ENCODE results near the gene CDKAL1. TPM values are rescaled to one million over a fixed set of nuclear protein-coding genes. Genes with fewer than 3 reads are reported as not detected.
"Not testable (repeated sequence)": the region's sequence is repeated elsewhere in the genome, so short reads cannot be mapped to it uniquely, and the experiment has no call there.

The CDKAL1 gene
- total and polyA plus RNA-seq, 4 donors: 3.0 to 21.7 (median 9.4) TPM

DNA sequence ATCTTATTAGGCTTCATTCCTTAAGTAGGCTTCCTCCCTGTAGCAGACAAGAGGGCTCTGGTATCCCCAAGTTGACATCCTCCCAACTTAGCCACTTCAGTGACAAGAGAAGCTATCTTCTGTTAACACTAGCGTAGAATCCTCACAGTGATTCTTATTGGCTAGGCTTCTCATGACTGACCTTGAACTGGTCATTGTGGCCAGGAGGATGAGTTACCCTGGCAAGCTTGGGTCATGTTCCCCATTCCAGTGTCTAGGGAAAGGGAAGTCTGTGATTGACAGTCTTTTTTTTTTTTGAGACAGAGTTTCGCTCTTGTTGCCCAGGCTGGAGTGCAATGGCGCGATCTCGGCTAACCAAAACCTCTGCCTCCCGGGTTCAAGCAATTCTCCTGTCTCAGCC, 7.1 kb downstream of the CDKAL1 start:
- DNase-seq: no peak
- Histone ChIP-seq H3K36me3 (ENCODE audit: control insufficient read depth in 1 of 2, insufficient read depth in 2 of 2, low read length in 1 of 2) (no peaks in the 10 kb centered on the region), H3K27me3 (ENCODE audit: control insufficient read depth in 1 of 2, insufficient read depth in 2 of 2, low read length in 1 of 2) (no peaks in the 10 kb centered on the region), H3K4me3 (ENCODE audit: low read length in 2 of 2) (no peak overlapping the region), H3K4me1 (ENCODE audit: control insufficient read depth in 1 of 2, insufficient read depth in 2 of 2, low read length in 2 of 2) (no peaks in the 10 kb centered on the region), H3K9me3 (ENCODE audit: control insufficient read depth, low read length) (no peaks in the 10 kb centered on the region), H3K27ac (ENCODE audit: low read depth in 1 of 2, low read length in 2 of 2) (no peak overlapping the region)
- intact Hi-C loops (cut with DNase I): no loop called here
- no peak for ATAC-seq (ENCODE audit: low FRiP score)
- WGBS, 2 donors: 97% methylated on average over 6 of the region's 6 CpGs

DNA sequence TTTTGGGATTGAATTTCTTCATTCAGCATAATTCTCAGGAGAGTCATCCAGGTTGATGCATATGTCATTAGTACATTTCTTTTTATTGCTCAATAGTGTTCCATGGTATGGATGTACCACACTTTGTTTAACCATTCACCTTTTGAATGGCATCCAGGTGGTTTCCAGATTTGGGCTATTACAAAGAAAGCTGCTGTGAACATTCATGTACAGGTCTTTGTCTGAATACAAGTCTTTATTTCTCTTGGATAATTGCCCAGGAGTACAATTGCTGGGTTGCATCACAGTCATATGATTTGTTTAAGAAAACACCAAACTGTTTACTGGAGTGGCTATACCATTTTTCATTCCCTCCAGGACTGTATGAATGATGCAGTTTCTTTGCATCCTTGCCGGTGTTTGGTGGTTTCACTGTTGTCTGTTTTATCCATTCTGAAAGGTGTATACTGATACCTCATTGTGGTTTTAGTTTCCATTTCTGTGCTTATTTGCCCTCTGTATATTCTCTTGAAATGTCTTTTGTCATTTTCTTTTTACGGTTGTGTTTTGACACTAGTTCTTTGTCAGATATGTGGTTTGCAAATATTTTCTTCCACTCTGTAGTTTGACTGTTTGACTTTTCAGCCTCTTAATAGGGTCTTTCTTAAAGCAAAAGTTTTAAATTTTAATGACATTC, 8.8 kb downstream of the CDKAL1 start:
- Histone ChIP-seq H3K9me3 (ENCODE audit: control insufficient read depth, low read length) (no peaks in the 10 kb centered on the region), H3K36me3 (ENCODE audit: control insufficient read depth in 1 of 2, insufficient read depth in 2 of 2, low read length in 1 of 2) (no peaks in the 10 kb centered on the region), H3K27me3 (ENCODE audit: control insufficient read depth in 1 of 2, insufficient read depth in 2 of 2, low read length in 1 of 2) (no peaks in the 10 kb centered on the region), H3K27ac (ENCODE audit: low read depth in 1 of 2, low read length in 2 of 2) (no peak overlapping the region), H3K4me1 (ENCODE audit: control insufficient read depth in 1 of 2, insufficient read depth in 2 of 2, low read length in 2 of 2) (no peaks in the 10 kb centered on the region), H3K4me3 (ENCODE audit: low read length in 2 of 2) (no peak overlapping the region)
- 71 to 78% methylated on average over 2 of the region's 2 CpGs for WGBS, 2 donors
- DNase-seq (no peak), ATAC-seq (ENCODE audit: low FRiP score) (no peak)
- intact Hi-C loops (cut with DNase I): no loop called here

DNA sequence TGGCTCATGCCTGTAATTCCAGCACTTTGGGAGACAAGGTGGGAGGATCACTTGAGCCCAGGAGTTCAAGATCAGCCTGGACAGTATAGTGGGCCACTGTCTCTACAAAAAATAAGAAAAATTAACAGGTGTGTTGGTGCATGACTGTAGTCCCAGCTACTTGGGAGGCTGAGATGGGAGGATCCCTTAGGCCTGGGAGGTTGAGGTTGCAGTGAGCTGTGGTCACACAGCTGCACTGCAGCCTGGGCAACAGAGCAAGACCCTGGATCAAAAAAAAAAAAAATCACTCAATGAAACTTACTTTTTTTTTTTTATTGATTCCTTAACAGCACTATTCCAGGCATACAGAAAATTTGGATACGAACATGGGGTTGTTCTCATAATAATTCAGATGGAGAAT, 14.0 kb downstream of the CDKAL1 start:
- no peaks in the 10 kb centered on the region for H3K9me3 ChIP-seq (ENCODE audit: control insufficient read depth, low read length)
- WGBS, 2 donors: 96 to 97% methylated on average over 1 of the region's 1 CpG
- H3K27me3 ChIP-seq (ENCODE audit: control insufficient read depth in 1 of 2, insufficient read depth in 2 of 2, low read length in 1 of 2): no peaks in the 10 kb centered on the region
- no peak overlapping the region for H3K27ac ChIP-seq (ENCODE audit: low read depth in 1 of 2, low read length in 2 of 2)
- DNase-seq (no peak), ATAC-seq (ENCODE audit: low FRiP score) (no peak)
- intact Hi-C loops (cut with DNase I): no loop called here
- no peaks in the 10 kb centered on the region for H3K4me1 ChIP-seq (ENCODE audit: control insufficient read depth in 1 of 2, insufficient read depth in 2 of 2, low read length in 2 of 2)
- H3K36me3 ChIP-seq (ENCODE audit: control insufficient read depth in 1 of 2, insufficient read depth in 2 of 2, low read length in 1 of 2): no peaks in the 10 kb centered on the region
- no peak overlapping the region for H3K4me3 ChIP-seq (ENCODE audit: low read length in 2 of 2)

DNA sequence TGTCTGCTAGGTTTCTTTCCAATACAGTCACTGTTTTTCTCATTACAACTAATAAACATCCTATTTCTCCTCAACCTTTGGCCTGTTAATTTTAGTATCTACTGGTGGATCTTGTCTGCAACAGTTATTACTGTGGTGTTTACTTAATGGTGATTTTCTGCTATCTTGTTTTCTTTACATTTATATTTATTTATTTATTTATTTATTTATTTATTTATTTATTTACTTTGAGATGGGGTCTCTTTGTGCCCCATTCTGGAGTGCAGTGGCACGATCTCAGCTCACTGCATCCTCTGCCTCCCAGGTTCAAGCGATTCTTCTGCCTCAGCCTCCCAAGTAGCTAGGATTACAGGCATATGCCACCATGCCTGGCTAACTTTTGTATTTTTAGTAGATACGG, 15.1 kb downstream of the CDKAL1 start:
- intact Hi-C loops (cut with DNase I): loop anchor here in 1 of 2 donors (1.0 kb wide), 1 partner anchor 20 kb away; no protein-coding TSS in a partner anchor

DNA sequence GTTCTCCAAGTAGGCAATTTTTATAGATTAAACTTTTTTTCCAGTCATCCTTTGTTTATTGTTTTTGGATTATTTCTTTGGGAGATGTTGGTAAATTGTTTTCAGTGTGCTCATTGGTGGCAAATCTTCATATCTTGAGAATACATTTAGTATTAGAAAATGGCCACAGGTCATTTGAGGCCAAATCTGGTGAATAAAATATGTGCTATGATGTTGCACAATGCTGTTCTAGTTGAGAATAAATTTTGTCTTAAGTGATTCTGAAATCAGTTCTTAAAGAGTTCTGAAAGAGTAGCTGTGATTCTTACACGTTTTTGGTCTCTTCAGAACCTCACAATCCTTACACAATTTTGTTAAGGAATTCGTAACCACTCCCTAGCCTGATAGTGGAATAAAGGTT, 20.1 kb downstream of the CDKAL1 start:
- intact Hi-C loops (cut with DNase I): no loop called here
- DNase-seq (no peak), ATAC-seq (ENCODE audit: low FRiP score) (no peak)
- H3K36me3 ChIP-seq (ENCODE audit: control insufficient read depth in 1 of 2, insufficient read depth in 2 of 2, low read length in 1 of 2): no peaks in the 10 kb centered on the region
- no peaks in the 10 kb centered on the region for H3K27me3 ChIP-seq (ENCODE audit: control insufficient read depth in 1 of 2, insufficient read depth in 2 of 2, low read length in 1 of 2)
- H3K4me3 ChIP-seq (ENCODE audit: low read length in 2 of 2): no peak overlapping the region
- H3K4me1 ChIP-seq (ENCODE audit: control insufficient read depth in 1 of 2, insufficient read depth in 2 of 2, low read length in 2 of 2): no peaks in the 10 kb centered on the region
- H3K27ac ChIP-seq (ENCODE audit: low read depth in 1 of 2, low read length in 2 of 2): no peak overlapping the region
- H3K9me3 ChIP-seq (ENCODE audit: control insufficient read depth, low read length): no peaks in the 10 kb centered on the region
- 87 to 94% methylated on average over 2 of the region's 2 CpGs for WGBS, 2 donors

More for the DNA sequence above, 15.1 kb downstream of the CDKAL1 start:
- not testable (repeated sequence) for H3K27ac ChIP-seq (ENCODE audit: low read depth in 1 of 2, low read length in 2 of 2); H3K9me3 ChIP-seq (ENCODE audit: control insufficient read depth, low read length); H3K4me1 ChIP-seq (ENCODE audit: control insufficient read depth in 1 of 2, insufficient read depth in 2 of 2, low read length in 2 of 2); H3K27me3 ChIP-seq (ENCODE audit: control insufficient read depth in 1 of 2, insufficient read depth in 2 of 2, low read length in 1 of 2); ATAC-seq (ENCODE audit: low FRiP score); H3K4me3 ChIP-seq (ENCODE audit: low read length in 2 of 2); H3K36me3 ChIP-seq (ENCODE audit: control insufficient read depth in 1 of 2, insufficient read depth in 2 of 2, low read length in 1 of 2); DNase-seq
- 96 to 98% methylated on average over 3 of the region's 3 CpGs for WGBS, 2 donors

DNA sequence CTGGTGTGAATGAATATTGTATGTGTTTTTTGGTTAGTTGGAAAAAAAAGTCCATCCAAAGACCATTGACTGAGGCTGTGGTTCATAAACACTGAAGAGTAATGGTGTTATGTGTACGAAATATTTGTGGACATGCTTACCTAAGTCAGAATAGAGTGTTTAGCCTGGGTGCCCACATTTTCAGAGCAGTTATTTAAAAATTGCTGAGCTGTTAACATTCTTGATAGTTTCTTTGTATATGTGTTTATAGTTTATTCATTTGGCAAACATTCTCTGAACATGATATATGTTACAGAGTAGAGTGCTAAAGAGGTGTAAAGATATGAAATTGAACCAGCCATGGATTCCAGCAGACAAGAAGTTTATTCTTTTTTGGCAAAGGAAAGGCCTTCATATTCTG, 20.6 kb downstream of the CDKAL1 start:
- no peak for DNase-seq
- no peak overlapping the region for H3K4me3 ChIP-seq (ENCODE audit: low read length in 2 of 2)
- no peak overlapping the region for H3K27ac ChIP-seq (ENCODE audit: low read depth in 1 of 2, low read length in 2 of 2)
- no peaks in the 10 kb centered on the region for H3K27me3 ChIP-seq (ENCODE audit: control insufficient read depth in 1 of 2, insufficient read depth in 2 of 2, low read length in 1 of 2)
- H3K36me3 ChIP-seq (ENCODE audit: control insufficient read depth in 1 of 2, insufficient read depth in 2 of 2, low read length in 1 of 2): no peaks in the 10 kb centered on the region
- intact Hi-C loops (cut with DNase I): no loop called here
- ATAC-seq (ENCODE audit: low FRiP score): no peak
- WGBS, 2 donors: 91 to 100% methylated on average over 1 of the region's 1 CpG
- no peaks in the 10 kb centered on the region for H3K4me1 ChIP-seq (ENCODE audit: control insufficient read depth in 1 of 2, insufficient read depth in 2 of 2, low read length in 2 of 2)
- no peaks in the 10 kb centered on the region for H3K9me3 ChIP-seq (ENCODE audit: control insufficient read depth, low read length)

DNA sequence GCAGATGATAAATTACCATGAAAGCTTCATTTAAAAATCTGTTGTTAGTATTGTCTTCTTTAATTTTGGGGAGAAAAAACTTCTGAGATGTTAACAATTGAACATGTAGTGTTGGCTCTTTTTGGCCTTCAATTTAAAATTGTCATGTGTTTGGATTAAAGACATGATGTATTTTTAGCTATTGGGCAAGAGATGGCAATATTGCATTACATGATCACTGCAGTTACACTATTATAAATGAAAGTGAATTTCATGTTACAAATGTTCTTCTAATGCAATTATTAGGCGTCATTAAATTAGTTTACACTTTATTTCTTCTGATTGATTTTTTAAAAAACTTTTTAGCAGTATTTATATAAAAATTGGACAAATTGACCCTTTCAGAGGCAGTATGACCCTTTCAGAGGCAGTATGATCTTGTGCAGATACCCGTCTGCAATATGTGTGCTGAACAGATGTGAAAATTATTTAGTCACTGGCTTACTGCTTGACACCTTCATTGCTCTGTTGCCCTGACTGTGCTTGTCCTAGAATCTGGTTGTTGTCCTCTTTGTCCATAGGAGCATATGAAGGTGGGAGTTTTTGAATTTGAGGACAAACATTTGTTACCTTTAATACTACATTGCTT, 25.8 kb downstream of the CDKAL1 start:
- DNase-seq (no peak), ATAC-seq (ENCODE audit: low FRiP score) (no peak)
- H3K4me3 ChIP-seq (ENCODE audit: low read length in 2 of 2): no peak overlapping the region
- WGBS, 2 donors: 47 to 59% methylated on average over 2 of the region's 2 CpGs
- H3K27ac ChIP-seq (ENCODE audit: low read depth in 1 of 2, low read length in 2 of 2): no peak overlapping the region
- H3K36me3 ChIP-seq (ENCODE audit: control insufficient read depth in 1 of 2, insufficient read depth in 2 of 2, low read length in 1 of 2): no peaks in the 10 kb centered on the region
- H3K27me3 ChIP-seq (ENCODE audit: control insufficient read depth in 1 of 2, insufficient read depth in 2 of 2, low read length in 1 of 2): no peaks in the 10 kb centered on the region
- H3K9me3 ChIP-seq (ENCODE audit: control insufficient read depth, low read length): no peaks in the 10 kb centered on the region
- no peaks in the 10 kb centered on the region for H3K4me1 ChIP-seq (ENCODE audit: control insufficient read depth in 1 of 2, insufficient read depth in 2 of 2, low read length in 2 of 2)
- intact Hi-C loops (cut with DNase I): loop anchor here (5.0 kb wide), 2 partner anchors 1027 to 1032 kb away; partner anchors contain the start of gene SOX4 (in 1 of the 2)

DNA sequence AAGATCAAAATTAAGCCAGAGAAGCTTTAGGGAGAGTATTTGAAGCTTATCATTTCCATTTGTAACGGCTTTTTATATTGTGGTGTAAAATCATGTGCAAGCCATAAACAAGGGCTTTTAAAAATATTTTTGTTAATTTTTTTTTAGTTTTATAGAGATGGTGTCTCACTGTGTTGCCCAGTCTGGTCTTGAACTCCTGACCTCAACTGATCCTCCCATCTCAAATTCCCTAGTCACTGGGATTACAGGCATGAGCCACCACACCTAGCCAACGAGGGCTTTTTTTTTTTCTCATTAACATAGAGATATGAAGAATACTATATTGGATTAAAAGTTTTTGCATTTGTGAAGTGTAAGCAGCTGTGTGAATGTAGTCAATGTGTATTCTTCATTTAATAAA, 29.1 kb downstream of the CDKAL1 start:
- WGBS, 2 donors: 87 to 94% methylated on average over 2 of the region's 2 CpGs
- ATAC-seq (ENCODE audit: low FRiP score): no peak
- Histone ChIP-seq H3K9me3 (ENCODE audit: control insufficient read depth, low read length) (no peaks in the 10 kb centered on the region), H3K4me3 (ENCODE audit: low read length in 2 of 2) (no peak overlapping the region), H3K27me3 (ENCODE audit: control insufficient read depth in 1 of 2, insufficient read depth in 2 of 2, low read length in 1 of 2) (no peaks in the 10 kb centered on the region), H3K27ac (ENCODE audit: low read depth in 1 of 2, low read length in 2 of 2) (no peak overlapping the region), H3K4me1 (ENCODE audit: control insufficient read depth in 1 of 2, insufficient read depth in 2 of 2, low read length in 2 of 2) (no peaks in the 10 kb centered on the region), H3K36me3 (ENCODE audit: control insufficient read depth in 1 of 2, insufficient read depth in 2 of 2, low read length in 1 of 2) (no peaks in the 10 kb centered on the region)
- DNase-seq: no peak
- intact Hi-C loops (cut with DNase I): loop anchor here (5.0 kb wide), 2 partner anchors 1024 to 1029 kb away; partner anchors contain the start of gene SOX4 (in 1 of the 2)

DNA sequence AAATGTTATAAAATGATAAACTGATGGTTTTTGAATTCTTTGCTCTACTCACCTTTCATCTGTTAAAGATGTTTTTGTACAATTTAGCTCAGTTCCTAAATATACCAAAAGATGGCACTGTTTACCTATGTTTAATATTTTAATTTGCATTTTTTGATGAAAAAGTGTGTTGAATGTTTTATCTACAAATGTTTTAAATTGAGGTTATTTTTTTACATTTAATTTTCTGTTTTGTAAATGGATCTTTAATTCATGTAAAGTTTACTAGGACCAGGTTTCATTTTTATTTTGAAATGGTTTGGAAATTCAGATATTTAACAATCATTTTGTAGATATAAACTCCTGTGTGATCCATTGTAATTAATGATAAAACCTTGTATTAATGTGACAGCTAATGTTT, 30.0 kb downstream of the CDKAL1 start:
- no peaks in the 10 kb centered on the region for H3K9me3 ChIP-seq (ENCODE audit: control insufficient read depth, low read length)
- no peaks in the 10 kb centered on the region for H3K36me3 ChIP-seq (ENCODE audit: control insufficient read depth in 1 of 2, insufficient read depth in 2 of 2, low read length in 1 of 2)
- intact Hi-C loops (cut with DNase I): loop anchor here (5.0 kb wide), 2 partner anchors 1023 to 1028 kb away; partner anchors contain the start of gene SOX4 (in 1 of the 2)
- H3K27ac ChIP-seq (ENCODE audit: low read depth in 1 of 2, low read length in 2 of 2): no peak overlapping the region
- DNase-seq (no peak), ATAC-seq (ENCODE audit: low FRiP score) (no peak)
- no peaks in the 10 kb centered on the region for H3K4me1 ChIP-seq (ENCODE audit: control insufficient read depth in 1 of 2, insufficient read depth in 2 of 2, low read length in 2 of 2)
- no peaks in the 10 kb centered on the region for H3K27me3 ChIP-seq (ENCODE audit: control insufficient read depth in 1 of 2, insufficient read depth in 2 of 2, low read length in 1 of 2)
- H3K4me3 ChIP-seq (ENCODE audit: low read length in 2 of 2): no peak overlapping the region
